M059J (cell line): Measurements from ENCODE around the gene CHRDL1. TPM values are rescaled to one million over a fixed set of nuclear protein-coding genes. Genes with fewer than 3 reads are reported as not detected.

ENCODE experiments used
- DNase-seq: peaks from one replicate; pipeline ENCODE4 v3.0.0-alpha.2; 2012; ENCODE audit warnings: low read depth
- total RNA-seq: library from RNA; depleted of rRNA; stranded (reverse); fragments of >200 nt; shearing (Covaris generic); gene quantifications from 2 replicates; pipeline ENCODE4 v1.2.3, GENCODE V29; 2014

Gene CHRDL1
- total RNA-seq, 1 experiment from 2014 or later, result 249 TPM

DNA sequence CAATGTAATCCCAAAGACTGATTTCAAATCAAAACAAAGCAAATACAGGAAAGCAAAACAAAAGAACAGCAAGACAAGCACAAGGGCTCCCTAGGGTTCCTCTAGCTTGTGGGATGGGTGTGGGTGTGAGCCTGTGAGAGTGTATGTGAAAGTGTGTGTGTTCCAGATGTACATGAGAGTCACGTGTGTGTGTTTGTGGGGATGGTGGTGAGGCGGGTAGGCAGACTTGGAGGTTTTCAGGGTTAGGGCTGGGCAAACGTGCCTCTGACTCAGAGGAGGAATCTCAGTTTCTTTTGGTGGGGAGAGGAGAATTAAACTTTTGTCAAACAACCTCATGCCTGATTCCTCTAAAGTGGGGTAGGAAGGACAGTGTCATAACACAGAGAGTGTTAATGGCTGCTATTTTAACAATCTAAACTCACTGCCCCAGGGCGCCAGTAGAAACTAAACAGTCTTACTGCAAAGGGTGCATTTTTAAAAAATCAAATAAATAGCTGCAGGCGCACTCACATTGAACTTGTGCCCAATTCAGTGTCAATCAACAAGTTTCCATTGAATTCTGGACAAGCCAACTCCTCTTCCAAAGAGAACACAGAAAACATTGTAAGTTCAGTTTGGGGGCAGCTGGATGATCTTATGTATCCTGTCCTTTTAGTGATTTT lies 51.8 kb downstream of the CHRDL1 start:
- DNase-seq, result peak; percentile 62

DNA sequence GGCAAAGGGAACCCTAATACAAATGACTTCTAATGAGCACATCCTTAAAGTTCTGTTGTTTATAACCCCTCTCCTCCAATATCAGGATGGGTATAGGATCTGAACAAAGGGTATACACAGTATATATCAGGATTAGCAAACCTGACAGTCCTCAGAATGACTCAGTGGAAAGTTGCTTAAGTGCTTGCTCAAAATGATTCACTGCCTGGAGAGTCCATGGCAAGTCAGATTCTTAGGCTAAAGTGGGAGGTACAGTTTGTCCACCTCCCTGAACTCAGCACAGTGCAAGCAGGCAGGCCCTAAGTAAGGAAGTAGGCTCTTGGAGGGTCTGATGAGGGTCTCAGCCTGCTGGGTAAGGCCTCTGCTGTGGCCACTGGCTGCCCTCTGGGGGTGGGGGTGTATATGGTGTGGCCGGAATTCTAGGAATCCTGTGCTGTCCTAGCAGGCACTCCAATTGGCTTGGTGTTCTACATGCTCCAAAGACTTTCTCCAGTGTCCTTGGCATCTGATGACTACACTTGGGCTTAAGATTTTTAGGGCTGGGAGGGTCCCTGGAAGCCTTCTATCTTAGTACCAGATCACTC lies 54.3 kb downstream of the CHRDL1 start:
- DNase-seq, result peak; percentile 86

DNA sequence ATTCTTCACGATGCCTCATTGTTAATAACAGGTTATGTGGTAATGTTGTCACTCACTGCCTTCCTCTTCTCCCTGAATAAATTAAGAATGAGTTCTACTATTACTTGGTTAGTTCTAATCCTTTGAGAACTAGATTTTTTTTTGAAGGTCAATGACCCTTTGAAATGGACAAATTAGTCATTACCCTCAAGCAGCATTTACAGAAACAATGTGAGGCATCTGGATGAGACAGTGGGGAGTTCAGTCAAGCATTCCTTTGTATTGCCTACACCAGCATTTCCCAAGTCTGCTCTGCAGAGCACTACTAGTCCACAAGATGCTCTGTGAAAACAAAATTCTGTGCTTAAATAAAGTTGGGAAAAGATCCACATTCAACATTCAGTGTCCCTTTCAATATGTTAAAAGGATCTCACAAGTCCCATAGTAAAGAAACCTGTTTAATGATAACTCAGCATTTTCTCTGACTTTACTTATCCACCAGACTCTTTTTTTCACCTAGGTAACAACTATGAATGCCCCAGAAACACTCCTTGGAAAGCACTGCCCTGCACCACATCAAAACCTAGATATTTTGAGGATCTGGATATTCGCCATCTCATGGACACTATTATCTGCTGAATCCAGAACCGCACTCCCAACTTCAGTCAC lies 60.6 kb downstream of the CHRDL1 start:
- DNase-seq, result peak; percentile 95

DNA sequence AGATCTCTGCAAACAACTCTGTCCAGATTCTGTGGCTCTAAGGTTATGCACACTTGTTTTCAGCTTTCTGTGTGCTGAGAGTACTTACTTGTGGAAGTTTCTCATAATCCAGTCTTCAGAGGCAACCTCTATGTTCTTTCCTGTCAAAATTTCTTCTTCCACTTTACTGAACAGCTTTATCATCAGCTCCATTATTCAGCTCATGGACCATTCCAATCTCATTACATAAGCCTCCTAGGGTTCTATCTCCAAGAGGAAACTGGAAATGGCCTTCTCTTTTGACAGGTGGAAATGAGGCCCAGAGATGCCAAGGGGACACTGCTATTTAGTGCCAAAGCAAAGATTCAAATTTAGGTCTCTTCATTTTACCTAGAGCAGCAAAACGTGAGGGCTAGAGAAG lies 61.3 kb downstream of the CHRDL1 start:
- peak; percentile 66 for DNase-seq

DNA sequence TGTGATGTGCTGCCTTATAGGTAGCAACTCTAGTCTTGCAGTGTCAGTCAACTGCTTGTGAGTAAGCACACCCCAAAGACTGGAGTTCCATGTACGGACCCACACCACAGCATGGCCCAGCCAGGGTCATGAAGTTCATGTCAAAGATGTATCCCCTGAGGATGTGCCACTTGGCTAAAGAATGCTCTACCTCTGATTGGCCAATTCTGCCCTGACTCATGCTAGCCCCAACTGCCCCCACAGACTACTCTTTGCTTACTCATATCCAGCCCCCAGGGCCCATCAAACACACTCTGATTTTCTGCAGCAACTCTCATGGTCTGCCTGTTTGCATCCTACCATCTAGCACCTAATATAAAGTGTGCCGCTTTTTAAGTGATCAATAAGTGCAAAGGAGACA lies 62.5 kb downstream of the CHRDL1 start:
- peak; percentile 92 for DNase-seq

DNA sequence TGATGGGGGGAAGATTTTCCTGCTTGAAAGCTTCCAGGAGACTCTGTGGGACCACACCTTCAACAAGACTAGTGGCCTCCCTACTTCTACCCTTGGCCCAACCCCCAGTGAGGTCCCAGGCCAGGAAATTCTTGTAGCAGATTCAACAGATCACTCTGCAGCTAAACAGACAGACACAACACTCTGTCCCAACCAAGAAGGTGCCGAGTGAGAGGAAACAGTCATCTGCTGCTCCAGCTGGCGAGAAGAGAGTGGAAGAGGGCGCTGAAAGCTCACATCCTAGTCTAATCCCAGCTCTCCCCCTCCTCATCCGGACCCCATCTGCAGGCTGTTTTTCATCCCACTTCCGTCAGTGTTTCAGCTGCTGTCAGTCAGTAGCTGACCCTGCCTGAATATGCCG lies 63.4 kb downstream of the CHRDL1 start:
- DNase-seq, result no peak

DNA sequence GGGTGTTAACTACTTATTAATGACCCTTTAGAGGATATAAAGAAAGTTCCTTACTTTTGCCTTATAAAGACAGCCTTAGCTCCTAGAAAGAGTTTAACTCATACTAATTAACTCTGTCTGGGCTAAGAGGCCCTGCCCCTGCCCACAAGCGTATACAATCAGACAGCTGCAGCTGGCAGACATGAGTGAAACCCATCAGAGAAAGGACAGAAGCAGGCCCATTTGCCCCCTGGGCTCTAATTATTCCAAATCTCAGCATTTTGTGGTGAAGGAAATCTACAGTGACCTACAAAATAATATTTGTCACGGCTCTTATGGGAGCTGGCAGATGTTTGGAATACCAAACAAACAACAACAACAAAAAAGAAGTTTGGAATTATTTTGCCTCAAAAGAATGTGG lies 71.8 kb downstream of the CHRDL1 start:
- DNase-seq, result peak; percentile 54

DNA sequence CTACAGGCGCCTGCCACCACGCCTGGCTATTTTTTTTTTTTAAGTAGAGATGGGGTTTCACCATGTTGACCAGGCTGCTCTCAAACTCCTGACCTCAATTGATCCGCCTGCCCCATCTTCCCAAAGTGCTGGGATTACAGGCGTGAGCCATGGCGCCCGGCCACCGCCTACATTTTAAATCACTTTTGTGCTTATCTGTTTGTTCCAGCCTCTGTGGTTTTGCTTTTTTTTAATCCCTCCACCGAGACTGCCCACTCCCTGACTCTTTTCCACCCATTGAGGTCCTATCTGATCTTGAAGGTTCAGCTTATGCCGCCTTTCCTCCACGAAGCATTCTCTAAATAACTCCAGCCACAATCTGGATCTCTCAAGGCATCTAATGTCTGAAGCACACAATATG lies 73.5 kb downstream of the CHRDL1 start:
- DNase-seq, result no peak

DNA sequence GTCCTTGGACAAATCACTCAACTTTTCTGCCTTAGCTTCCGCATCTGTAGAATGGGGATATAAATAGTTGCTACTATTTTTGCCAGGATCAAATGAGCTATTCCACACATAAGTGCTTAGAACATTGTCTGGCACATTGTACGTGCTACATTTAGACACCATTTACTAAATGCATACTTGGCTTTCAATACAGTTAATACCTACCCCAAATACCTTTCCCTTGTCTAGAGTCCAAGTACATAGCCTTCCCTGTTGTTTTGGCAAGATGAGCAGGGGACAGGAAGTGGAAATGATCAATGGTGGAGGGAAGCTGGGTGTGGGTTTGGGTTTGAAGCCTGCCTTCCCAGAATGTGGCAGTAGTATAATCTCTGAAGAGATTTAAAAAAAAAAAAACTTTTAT lies 82.0 kb downstream of the CHRDL1 start:
- no peak for DNase-seq

DNA sequence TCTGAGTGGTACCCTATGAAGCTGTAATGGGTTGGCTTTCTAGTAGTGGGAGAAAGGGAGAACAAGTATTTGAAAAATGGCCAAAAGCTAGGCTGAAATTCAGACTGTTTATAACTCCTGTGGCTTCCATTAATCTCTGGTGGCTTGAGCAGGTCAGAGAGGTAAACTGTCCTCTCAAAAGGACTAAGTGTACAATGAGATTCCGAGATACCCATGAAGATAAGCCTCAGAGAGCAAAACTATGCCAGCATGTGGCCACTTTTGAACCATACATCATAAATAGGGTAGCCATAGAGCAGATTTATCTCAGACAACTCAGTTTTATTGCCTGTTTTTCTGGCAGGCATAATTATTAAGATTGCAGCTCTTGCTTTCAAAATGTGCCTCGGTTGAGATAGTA lies 89.2 kb downstream of the CHRDL1 start:
- peak; percentile 80 for DNase-seq

DNA sequence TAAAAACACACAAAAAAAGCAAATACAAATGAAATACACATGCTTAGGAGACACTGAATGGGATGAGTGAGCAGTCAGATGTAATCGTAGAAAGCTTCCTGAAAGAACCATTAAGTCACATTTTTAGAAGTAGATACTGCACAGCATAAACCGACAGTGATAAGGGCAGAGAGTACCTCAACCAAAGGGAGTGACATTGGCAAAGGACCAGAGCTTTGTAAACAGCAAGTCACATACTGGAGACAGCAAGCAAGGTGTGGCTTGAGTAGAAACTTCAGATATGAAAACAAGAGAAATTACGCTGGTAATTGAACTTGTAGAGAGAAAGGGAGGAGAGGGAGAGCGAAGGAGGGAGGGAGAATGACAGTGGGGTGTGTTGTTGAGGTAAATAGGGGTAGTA lies 92.0 kb downstream of the CHRDL1 start:
- no peak for DNase-seq

DNA sequence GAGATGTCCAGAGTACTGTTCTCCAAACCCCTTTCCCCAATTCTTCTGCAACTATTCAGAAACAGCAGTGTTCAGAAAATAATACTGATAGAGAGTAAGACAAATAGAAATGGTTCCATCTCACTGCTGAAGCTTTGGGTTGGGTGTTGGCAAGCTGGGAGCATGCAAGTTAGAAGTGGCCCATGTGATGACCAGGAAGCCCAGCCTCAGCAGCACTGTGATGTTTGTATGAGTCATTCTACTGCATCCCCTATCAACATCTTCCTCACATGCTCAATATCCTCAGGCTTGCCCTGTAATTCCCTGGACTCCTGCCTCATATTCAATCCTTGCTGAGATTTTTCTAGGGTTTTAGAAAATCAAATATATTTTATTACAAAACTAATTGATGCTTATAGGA lies 96.5 kb downstream of the CHRDL1 start:
- peak; percentile 62 for DNase-seq

DNA sequence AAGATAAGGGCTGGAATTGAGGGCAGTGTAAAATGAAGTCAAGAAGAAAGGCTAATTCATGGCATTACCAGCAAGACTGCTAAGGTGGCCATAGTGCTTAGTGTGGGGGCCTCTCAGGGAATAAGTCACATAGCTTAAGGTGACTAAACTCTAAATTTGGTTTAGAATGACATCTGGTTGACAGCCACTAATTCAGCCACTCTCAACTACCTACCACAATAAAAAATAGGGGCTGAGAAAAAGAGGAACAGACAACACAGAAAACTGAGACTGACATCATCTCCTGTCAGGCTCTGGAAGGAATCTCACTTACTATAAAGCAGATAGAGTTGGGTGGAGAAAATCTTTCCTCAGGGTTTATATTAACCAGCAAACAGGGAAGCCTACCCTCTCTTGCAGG lies 96.9 kb downstream of the CHRDL1 start:
- no peak for DNase-seq

DNA sequence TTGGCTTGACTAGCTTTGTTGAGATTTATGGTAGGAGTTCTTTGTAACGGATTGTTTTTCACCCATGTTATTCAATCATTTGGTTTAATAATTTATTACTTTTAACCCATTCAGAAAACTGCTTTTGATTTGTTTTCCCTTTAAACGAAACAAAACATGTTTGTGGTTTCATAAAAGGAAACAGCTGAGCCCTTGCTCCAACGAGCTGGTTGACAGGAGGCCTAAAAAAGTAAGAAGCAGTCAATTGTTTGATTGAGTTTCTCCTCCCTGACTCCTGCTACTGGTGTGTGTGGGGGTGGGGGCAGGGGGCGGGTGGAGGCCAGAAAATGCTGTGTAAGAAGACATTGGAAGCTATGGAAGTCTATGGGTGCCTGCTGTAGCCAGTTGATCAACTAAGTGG lies 102.8 kb downstream of the CHRDL1 start:
- DNase-seq, result no peak

DNA sequence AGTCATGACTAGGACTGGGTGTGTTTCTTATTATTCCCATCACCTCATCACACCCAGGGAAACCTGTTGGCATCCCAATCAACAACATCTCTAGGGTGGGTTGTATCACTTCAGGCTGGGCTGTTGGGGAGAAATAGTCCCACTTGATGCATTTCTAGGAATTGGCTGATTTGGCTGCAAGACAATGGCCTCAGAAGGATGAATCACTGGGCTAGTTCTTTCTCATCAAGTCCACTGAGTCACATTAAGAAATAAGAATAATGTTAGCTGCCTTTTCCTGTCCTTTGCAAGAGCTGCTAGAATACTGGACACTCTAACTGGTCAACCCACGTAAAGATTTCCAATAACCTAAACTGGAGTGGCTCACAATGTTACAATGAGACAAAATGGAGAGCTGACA lies 104.2 kb downstream of the CHRDL1 start:
- peak; percentile 19 for DNase-seq

DNA sequence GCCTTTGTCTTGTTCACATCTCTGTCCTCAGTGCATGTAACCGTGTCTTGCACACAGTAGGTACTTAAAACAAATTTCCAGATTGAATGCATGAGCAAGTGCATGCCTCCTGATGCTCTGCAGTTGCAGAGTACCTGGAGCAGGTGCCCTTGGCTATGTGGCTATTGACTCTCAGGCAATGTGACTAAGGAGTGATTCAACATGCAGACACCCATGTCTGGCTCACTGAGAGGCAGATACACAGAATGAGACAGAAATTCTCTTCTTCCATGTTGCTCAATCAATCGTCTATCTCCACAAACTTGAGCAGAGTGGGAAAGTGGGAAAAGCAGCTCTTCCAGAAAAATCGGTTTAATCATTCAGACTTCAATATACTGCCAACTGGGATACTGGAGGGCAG lies 111.0 kb downstream of the CHRDL1 start:
- peak; percentile 18 for DNase-seq

DNA sequence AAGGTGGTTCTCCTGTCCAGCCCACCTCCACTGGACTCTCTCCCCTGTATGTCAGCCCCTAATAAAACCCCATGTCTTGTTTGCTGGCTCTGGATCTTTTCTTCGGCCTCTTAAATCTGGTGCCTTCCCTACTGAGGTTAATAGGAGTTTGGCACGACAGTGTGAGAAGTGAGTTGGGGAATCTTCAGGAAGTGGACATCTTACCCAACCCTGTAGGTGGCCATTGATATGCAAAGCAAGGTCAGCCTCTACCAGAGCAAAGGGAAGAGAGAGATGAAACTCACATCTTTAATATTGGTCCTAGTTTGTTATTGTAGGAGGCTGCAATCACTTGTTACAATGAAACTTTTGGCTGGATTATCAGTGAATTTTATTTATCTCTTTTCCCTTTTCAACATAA lies 111.7 kb downstream of the CHRDL1 start:
- no peak for DNase-seq

DNA sequence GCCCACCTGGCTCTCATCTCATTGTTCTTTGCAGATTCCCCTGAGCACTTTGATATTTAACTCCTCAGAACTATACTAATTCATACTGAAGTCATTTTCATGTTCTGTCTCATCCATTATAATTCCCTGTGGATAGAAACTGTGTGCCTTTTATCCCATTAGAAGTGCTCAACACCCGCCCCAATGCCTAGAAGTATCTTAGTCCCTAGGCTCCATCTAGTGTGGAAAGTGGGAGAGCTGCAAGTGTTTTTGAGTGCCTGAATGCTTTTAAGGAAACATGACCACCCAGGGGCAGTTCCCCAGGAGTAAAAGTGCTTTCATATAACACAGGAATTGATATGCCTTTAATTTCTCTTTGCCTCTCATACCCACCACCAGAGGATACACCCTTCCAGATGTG lies 117.0 kb downstream of the CHRDL1 start:
- no peak for DNase-seq

DNA sequence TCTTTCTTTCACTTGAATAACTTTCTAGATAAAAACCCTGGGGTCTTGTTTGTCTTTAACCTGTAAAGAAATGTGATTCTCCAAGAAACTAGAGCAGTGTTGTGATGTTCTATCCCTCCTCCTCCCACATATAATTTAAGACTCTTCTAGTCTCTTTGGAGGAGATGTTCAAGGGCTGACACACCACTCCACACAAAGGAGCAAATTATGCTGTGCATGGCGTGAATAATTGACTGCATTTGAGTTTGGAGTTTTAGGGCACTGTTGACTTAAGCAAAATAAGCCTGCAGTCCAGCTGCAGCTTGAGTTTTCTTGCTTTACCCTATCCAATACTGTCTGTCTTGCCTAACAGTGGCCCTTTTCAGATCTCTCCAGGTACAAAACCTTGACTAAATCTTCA lies 119.7 kb downstream of the CHRDL1 start:
- DNase-seq, result no peak

DNA sequence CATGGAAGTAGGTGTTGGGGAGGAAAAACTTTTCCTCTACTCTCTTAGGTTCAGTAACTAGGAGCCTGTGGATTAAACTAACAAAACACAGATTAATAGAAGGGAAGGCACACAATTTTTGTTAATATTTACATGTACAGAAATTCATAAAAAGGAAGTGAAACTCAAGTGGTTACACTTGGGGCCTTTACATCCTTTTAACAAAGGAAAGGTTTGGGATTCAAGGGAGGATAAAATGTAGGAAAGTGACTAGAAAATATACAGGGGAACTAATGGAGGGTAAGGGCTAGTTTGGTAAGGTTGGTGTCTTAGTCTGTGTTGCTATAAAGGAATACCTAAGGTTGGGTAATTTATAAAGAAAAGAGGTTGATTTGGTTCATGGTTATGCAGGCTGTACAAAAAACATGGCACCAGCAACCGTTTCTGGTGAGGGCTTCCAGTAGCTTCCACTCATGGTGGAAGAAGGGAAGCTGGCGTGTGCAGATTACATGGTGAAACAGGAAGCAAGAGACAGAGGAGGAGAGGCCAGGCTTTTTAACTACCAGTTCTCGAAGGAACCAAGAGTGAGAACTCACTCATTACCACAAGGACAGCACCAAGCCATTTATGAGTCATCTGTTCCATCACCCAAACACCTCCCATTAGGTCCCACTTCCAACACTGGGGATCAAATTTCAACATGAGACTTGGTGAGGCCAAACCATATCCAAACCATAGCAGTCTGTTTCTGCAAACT lies 124.4 kb downstream of the CHRDL1 start:
- peak; percentile 87 for DNase-seq

DNA sequence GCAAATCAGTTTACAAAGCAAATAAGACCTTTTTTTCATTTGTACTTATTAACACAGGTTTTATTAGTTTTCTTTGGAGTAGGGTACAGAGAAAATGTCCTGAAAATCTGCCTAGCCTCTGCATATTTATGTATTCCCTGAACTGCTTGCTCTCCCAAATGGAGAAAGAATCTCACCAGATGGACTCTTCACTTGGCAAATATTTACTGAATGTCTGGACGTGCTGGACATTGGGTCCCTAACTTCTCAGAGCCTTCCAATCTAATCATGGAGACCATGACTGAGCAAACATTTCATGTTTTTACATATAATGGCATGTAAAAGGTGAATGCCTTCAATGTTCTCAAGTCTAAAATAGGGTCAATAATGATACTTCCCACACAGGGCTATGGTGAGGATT lies 126.0 kb downstream of the CHRDL1 start:
- DNase-seq, result no peak

DNA sequence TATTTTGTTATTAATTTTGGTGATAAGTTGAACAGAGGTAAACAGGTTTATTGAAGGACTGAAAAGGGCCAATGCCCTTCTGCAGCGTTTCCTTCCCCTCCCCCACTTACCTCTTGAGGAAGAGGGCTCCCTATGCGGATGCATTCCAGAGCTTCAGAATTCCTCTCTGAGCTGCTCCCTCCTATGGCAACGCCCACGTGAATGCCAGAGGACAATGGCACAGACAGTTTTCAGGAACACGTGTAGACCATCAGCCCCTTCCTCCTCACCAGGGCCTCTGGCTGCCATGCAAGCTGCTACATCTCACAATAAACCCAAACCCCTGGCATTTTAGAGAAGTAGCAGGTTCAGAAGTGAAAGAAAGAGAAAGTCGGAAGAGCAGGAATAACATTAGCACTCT lies 127.9 kb downstream of the CHRDL1 start:
- DNase-seq, result no peak
